Measurements from ENCODE around the gene TRIP4. TPM values are rescaled to one million over a fixed set of nuclear protein-coding genes. Genes with fewer than 3 reads are reported as not detected.
"Not testable (repeated sequence)": the region's sequence is repeated elsewhere in the genome, so short reads cannot be mapped to it uniquely, and the experiment has no call there.

TRIP4 gene
- total RNA-seq, 1 donor from 2014 or later, result 26.8 TPM

DNA sequence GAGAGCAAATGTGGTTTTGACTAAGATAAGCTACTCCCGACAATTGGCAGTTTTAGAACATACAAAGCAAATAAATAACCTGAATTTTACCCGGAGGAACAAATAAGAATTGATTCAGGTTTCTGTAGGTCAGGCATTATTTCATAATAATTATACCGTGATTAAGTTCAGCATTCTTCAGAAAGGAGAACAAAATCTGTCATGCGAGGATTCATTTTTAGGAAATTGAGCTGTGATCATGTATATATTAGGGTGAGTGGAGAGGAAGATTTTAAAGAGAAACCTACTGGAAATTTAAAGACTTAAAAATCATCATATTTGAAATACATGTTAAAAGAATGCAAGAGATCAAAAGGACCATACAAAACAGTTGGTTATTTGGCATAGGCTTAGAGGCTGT lies 93.3 kb downstream of the TRIP4 start:
- no peak overlapping the region for H3K4me3 Mint-ChIP-seq (ENCODE audit: unreplicated experiment)
- H3K36me3 Mint-ChIP-seq (ENCODE audit: unreplicated experiment), result peaks cover 6% of the 10 kb centered on the region
- no peaks in the 10 kb centered on the region for H3K27me3 Mint-ChIP-seq (ENCODE audit: unreplicated experiment)
- TF ChIP-seq, protein P1, sequence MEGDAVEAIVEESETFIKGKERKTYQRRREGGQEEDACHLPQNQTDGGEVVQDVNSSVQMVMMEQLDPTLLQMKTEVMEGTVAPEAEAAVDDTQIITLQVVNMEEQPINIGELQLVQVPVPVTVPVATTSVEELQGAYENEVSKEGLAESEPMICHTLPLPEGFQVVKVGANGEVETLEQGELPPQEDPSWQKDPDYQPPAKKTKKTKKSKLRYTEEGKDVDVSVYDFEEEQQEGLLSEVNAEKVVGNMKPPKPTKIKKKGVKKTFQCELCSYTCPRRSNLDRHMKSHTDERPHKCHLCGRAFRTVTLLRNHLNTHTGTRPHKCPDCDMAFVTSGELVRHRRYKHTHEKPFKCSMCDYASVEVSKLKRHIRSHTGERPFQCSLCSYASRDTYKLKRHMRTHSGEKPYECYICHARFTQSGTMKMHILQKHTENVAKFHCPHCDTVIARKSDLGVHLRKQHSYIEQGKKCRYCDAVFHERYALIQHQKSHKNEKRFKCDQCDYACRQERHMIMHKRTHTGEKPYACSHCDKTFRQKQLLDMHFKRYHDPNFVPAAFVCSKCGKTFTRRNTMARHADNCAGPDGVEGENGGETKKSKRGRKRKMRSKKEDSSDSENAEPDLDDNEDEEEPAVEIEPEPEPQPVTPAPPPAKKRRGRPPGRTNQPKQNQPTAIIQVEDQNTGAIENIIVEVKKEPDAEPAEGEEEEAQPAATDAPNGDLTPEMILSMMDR (IDR thresholded peaks at IDR 0.05), result no peak
- H3K4me1 Mint-ChIP-seq (ENCODE audit: unreplicated experiment), result peaks cover 13% of the 10 kb centered on the region
- DNase-seq (ENCODE audit: extremely low spot score, unreplicated experiment), result no peak
- H3K27ac Mint-ChIP-seq (ENCODE audit: unreplicated experiment), result no peak overlapping the region
- no peaks in the 10 kb centered on the region for H3K9me3 Mint-ChIP-seq (ENCODE audit: unreplicated experiment)

DNA sequence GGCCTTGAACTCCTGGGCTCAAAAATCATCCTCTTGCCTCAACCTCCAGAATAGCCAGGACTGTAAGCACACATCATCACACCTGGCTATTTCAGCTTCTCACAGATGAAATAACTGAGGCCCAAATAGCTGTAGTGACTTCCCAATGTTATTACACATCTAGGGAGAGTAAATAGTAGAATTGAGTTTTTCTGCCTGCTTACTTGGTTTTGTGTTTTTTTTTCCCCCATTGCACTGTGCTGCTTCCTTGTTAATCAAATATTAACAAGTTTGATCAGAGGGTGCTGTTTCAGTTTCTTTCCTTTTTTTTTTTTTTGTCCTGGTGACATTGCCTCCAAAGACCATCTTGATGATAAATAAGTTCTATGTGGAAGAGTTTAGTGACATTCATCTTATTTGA lies 96.1 kb downstream of the TRIP4 start:
- no peak for DNase-seq (ENCODE audit: extremely low spot score, unreplicated experiment)
- no peaks in the 10 kb centered on the region for H3K9me3 Mint-ChIP-seq (ENCODE audit: unreplicated experiment)
- no peak overlapping the region for H3K27ac Mint-ChIP-seq (ENCODE audit: unreplicated experiment)
- H3K36me3 Mint-ChIP-seq (ENCODE audit: unreplicated experiment), result peaks cover 8% of the 10 kb centered on the region
- H3K4me1 Mint-ChIP-seq (ENCODE audit: unreplicated experiment), result peaks cover 2% of the 10 kb centered on the region
- H3K4me3 Mint-ChIP-seq (ENCODE audit: unreplicated experiment), result no peak overlapping the region
- H3K27me3 Mint-ChIP-seq (ENCODE audit: unreplicated experiment), result no peaks in the 10 kb centered on the region
- TF ChIP-seq, protein P1 (IDR thresholded peaks at IDR 0.05), result no peak

DNA sequence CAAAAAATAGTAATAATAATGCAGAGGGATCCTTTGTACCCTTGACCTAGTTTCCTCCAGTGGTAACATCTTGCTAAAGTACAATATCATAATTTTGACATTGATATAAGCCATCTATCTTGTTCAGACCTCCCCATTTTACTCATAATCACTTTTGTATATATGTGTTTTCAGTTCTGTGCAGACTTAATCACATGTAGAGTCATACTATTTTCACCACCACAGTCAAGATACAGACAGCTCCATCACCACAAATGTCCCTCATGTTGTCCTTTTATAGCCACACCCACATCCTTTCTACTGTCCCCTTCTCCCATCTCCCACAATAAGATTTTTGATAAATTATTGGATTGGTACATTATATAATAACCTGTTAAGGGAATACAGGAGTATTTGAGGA lies 98.2 kb downstream of the TRIP4 start:
- Mint-ChIP-seq H3K36me3 (ENCODE audit: unreplicated experiment) (peaks cover 12% of the 10 kb centered on the region), H3K27me3 (ENCODE audit: unreplicated experiment) (no peaks in the 10 kb centered on the region), H3K4me1 (ENCODE audit: unreplicated experiment) (no peaks in the 10 kb centered on the region), H3K4me3 (ENCODE audit: unreplicated experiment) (no peak overlapping the region), H3K27ac (ENCODE audit: unreplicated experiment) (no peak overlapping the region), H3K9me3 (ENCODE audit: unreplicated experiment) (no peaks in the 10 kb centered on the region)
- no peak for DNase-seq (ENCODE audit: extremely low spot score, unreplicated experiment)
- TF ChIP-seq, protein P1 (IDR thresholded peaks at IDR 0.05), result no peak

DNA sequence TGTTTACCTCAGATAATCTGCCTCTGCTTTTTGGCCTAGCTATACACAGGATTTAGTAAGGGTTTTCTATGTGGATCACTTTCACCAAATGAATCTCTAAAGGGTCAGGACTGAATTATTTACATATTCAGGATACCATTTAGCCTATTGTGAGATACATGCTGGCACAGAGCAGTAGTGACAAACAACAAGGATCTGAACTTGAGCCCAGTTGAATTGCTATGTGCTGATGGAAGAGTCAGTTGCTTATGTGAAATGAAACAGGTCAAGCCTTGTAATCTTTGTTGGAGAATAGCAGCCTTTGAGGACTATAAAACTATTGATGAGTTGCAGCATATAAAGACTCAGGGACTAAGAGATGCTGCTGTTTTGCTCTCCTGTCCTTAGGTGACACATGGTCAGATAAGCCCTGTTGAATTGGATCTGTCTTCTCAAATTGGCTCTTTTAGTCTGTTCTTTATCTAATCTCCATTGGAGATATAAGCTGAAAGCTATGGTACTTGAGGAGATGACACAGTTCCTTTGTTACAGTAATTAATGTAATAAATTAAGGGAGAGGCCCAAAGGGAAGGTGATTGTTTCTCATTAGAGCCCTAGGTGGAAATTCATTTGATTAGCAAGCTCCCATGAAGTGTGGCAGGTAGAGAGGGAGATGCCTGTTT lies 103.1 kb downstream of the TRIP4 start:
- no peaks in the 10 kb centered on the region for H3K27me3 Mint-ChIP-seq (ENCODE audit: unreplicated experiment)
- no peaks in the 10 kb centered on the region for H3K9me3 Mint-ChIP-seq (ENCODE audit: unreplicated experiment)
- H3K36me3 Mint-ChIP-seq (ENCODE audit: unreplicated experiment), result peaks cover 8% of the 10 kb centered on the region
- no peak overlapping the region for H3K27ac Mint-ChIP-seq (ENCODE audit: unreplicated experiment)
- DNase-seq (ENCODE audit: extremely low spot score, unreplicated experiment), result no peak
- H3K4me1 Mint-ChIP-seq (ENCODE audit: unreplicated experiment), result no peaks in the 10 kb centered on the region
- TF ChIP-seq, protein P1 (IDR thresholded peaks at IDR 0.05), result no peak
- no peak overlapping the region for H3K4me3 Mint-ChIP-seq (ENCODE audit: unreplicated experiment)

DNA sequence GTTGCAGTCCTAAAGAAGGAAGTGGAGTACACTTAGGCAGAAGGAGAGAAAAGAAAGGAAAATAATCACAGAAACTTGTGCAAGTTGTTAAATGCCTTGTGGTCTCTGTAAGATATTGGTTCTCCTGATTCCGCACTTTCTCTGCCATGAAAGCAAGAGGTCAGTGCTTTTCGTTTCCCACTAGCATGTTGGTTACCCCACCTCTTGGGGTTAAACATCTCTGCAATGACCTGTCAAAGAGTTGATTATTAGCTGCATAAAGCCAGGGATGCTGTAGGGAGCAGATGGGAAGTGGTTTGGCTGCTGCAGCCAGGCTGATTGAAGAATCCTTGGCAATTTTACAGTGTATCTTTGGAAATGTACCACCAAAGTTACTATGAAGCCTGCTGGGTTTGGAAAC lies 106.0 kb downstream of the TRIP4 start:
- Mint-ChIP-seq H3K9me3 (ENCODE audit: unreplicated experiment) (no peaks in the 10 kb centered on the region), H3K27me3 (ENCODE audit: unreplicated experiment) (no peaks in the 10 kb centered on the region), H3K36me3 (ENCODE audit: unreplicated experiment) (peaks cover 9% of the 10 kb centered on the region), H3K27ac (ENCODE audit: unreplicated experiment) (no peak overlapping the region), H3K4me1 (ENCODE audit: unreplicated experiment) (no peaks in the 10 kb centered on the region), H3K4me3 (ENCODE audit: unreplicated experiment) (no peak overlapping the region)
- DNase-seq (ENCODE audit: extremely low spot score, unreplicated experiment), result no peak
- TF ChIP-seq, protein P1 (IDR thresholded peaks at IDR 0.05), result no peak

DNA sequence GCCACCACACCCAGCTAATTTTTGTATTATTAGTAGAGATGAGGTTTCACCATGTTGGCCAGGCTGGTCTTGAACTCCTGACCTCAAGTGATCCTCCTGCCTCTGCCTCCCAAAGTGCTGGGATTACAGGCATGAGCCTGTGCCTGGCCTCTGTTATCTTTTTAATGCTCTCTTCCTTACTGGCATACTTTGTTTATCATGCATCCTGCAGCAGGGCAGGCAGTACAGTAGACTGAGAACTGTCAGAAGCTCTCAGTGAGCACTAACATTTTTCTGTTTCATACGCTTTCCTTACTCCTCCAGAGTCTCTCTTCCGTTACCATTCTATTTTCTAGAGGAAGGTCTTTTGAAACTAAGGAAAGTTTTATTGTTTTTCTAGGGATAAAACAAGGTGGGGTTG lies 108.3 kb downstream of the TRIP4 start:
- H3K4me3 Mint-ChIP-seq (ENCODE audit: unreplicated experiment); H3K9me3 Mint-ChIP-seq (ENCODE audit: unreplicated experiment); H3K27me3 Mint-ChIP-seq (ENCODE audit: unreplicated experiment): not testable (repeated sequence)

More for the DNA sequence above, 108.3 kb downstream of the TRIP4 start:
- H3K4me1 Mint-ChIP-seq (ENCODE audit: unreplicated experiment); H3K27ac Mint-ChIP-seq (ENCODE audit: unreplicated experiment); DNase-seq (ENCODE audit: extremely low spot score, unreplicated experiment): not testable (repeated sequence)
- peaks cover 18% of the 10 kb centered on the region for H3K36me3 Mint-ChIP-seq (ENCODE audit: unreplicated experiment)

All from osteocyte (in vitro differentiated cells).